SK-N-SH (cell line): ENCODE data around the gene SHISA2. TPM values are rescaled to one million over a fixed set of nuclear protein-coding genes. Genes with fewer than 3 reads are reported as not detected.

Source experiments
- CTCF ChIA-PET: fragments of 300-600, 350-600 bp; formaldehyde crosslinking; extraction: SDS; loops from one replicate; lab custom pipeline; 2021; lab: Yijun Ruan, JAX
- POLR2A ChIA-PET: fragments of 350-600 bp; sonication (Branson Sonifier 250); formaldehyde crosslinking; extraction: SDS; loops from one replicate; lab custom pipeline; 2020; ENCODE audit warnings: antibody characterized with exemption, inconsistent platforms; lab: Yijun Ruan, JAX
- DNase-seq: peaks from one replicate; pipeline ENCODE4 v3.0.0; 2012
- H2AFZ ChIP-seq: fragments of 200-600 bp; sonication (generic); 2 replicates; pipeline ENCODE4 v1.8.1; 2016; ENCODE audit warnings: antibody characterized with exemption, mild to moderate bottlenecking, low read depth
- H3F3A ChIP-seq: fragments of 200-600 bp; sonication (generic); replicated peaks from 2 replicates; pipeline ENCODE3; 2016; ENCODE audit warnings: antibody characterized with exemption, mild to moderate bottlenecking; ENCODE audit not compliant: insufficient read depth
- H3K27ac ChIP-seq, 2 experiments: fragments of 200-500 bp in 1 of 2; fragments of 200-600 bp in 1 of 2; sonication (Bioruptor generic) in 1 of 2; sonication (generic), shearing (Covaris generic) in 1 of 2; 2 replicates each; pipeline versions ENCODE4 v1.5.1 to v1.6.1; 2014 to 2016; ENCODE audit warnings: low read depth in 2 of 2, inconsistent platforms in 1 of 2, low read length in 1 of 2, mild to moderate bottlenecking in 1 of 2, mixed read lengths in 1 of 2
- H3K27me3 ChIP-seq: fragments of 200-600 bp; sonication (generic), shearing (Covaris generic); 2 replicates; pipeline ENCODE4 v1.6.1; 2016; ENCODE audit warnings: mixed run types; ENCODE audit not compliant: insufficient read depth
- H3K36me3 ChIP-seq, 2 experiments: fragments of 200-500 bp in 1 of 2; fragments of 200-600 bp in 1 of 2; sonication (Bioruptor generic) in 1 of 2; sonication (generic) in 1 of 2; replicated peaks in 1 of 2; 2 replicates each; pipeline versions ENCODE3 to v1.5.1; 2014 to 2016; ENCODE audit warnings: low read length in 1 of 2, mild to moderate bottlenecking in 1 of 2; ENCODE audit not compliant: insufficient read depth in 2 of 2, control insufficient read depth in 1 of 2
- H3K4me1 ChIP-seq, 2 experiments: fragments of 200-500 bp in 1 of 2; fragments of 200-600 bp in 1 of 2; sonication (Bioruptor generic) in 1 of 2; sonication (generic), shearing (Covaris generic) in 1 of 2; 2 replicates each; pipeline versions ENCODE4 v1.5.1 to v1.6.1; 2014 to 2016; ENCODE audit warnings: low read depth in 1 of 2, low read length in 1 of 2, mixed run types in 1 of 2; ENCODE audit not compliant: insufficient read depth in 2 of 2, control insufficient read depth in 1 of 2
- H3K4me2 ChIP-seq: fragments of 200-600 bp; sonication (generic), shearing (Covaris generic); 2 replicates; pipeline ENCODE4 v1.6.1; 2017; ENCODE audit warnings: mixed run types
- H3K4me3 ChIP-seq, 2 experiments: fragments of 200-500 bp in 1 of 2; fragments of 200-600 bp in 1 of 2; sonication (Bioruptor generic) in 1 of 2; sonication (generic), shearing (Covaris generic) in 1 of 2; 2 replicates each; pipeline versions ENCODE4 v1.5.1 to v1.8.1; 2014 to 2016; ENCODE audit warnings: low read depth in 2 of 2, inconsistent platforms in 1 of 2, low read length in 1 of 2, mild to moderate bottlenecking in 1 of 2, mixed read lengths in 1 of 2, moderate library complexity in 1 of 2
- H3K79me2 ChIP-seq: fragments of 200-600 bp; sonication (generic); 2 replicates; pipeline ENCODE4 v1.8.1; 2017; ENCODE audit warnings: mild to moderate bottlenecking; ENCODE audit not compliant: insufficient read depth
- H3K9ac ChIP-seq: fragments of 200-600 bp; sonication (generic); 2 replicates; pipeline ENCODE4 v1.6.1; 2017; ENCODE audit warnings: mixed run types
- H3K9me2 ChIP-seq: fragments of 200-600 bp; sonication (generic); 2 replicates; pipeline ENCODE4 v1.6.1; 2017; ENCODE audit warnings: mixed run types
- H3K9me3 ChIP-seq: fragments of 200-600 bp; sonication (generic); 2 replicates; pipeline ENCODE4 v1.6.1; 2017; ENCODE audit warnings: mixed run types, mild to moderate bottlenecking, moderate library complexity
- H4K20me1 ChIP-seq: fragments of 200-600 bp; sonication (generic); 2 replicates; pipeline ENCODE4 v1.6.1; 2017; ENCODE audit warnings: mild to moderate bottlenecking, mixed run types; ENCODE audit not compliant: insufficient read depth
- ELF1 ChIP-seq: IDR thresholded peaks from 2 replicates; pipeline ENCODE4 v1.4.0; 2012
- EP300 ChIP-seq, 2 experiments: IDR thresholded peaks; 2 replicates each; pipeline versions ENCODE4 v1.4.0 to v1.6.1; 2012; ENCODE audit warnings: borderline replicate concordance in 1 of 2, low read depth in 1 of 2, low read length in 1 of 2
- EZH2phosphoT487 ChIP-seq: fragments of 200-600 bp; sonication (generic); IDR thresholded peaks from 2 replicates; pipeline ENCODE4 v1.6.1; 2017; ENCODE audit warnings: low read depth, mixed run types, mild to moderate bottlenecking, antibody characterized with exemption, moderate library complexity, borderline replicate concordance
- GABPA ChIP-seq: IDR thresholded peaks from 2 replicates; pipeline ENCODE4 v1.4.0; 2012; ENCODE audit warnings: low read depth, mild to moderate bottlenecking
- JUND ChIP-seq: IDR thresholded peaks from 2 replicates; pipeline ENCODE4 v1.4.0; 2012
- NRF1 ChIP-seq: IDR thresholded peaks from 2 replicates; pipeline ENCODE4 v1.6.1; 2012; ENCODE audit warnings: low read depth, mild to moderate bottlenecking, low read length
- RFX5 ChIP-seq: IDR thresholded peaks from 2 replicates; pipeline ENCODE4 v1.6.1; 2012; ENCODE audit warnings: mild to moderate bottlenecking, improper control_type of control experiment, low read length
- TAF1 ChIP-seq: IDR thresholded peaks from 2 replicates; pipeline ENCODE4 v1.6.1; 2012; ENCODE audit warnings: low read depth, mild to moderate bottlenecking, low read length, moderate library complexity, borderline replicate concordance
- WGBS: methylation state at CpG from one replicate; pipeline ENCODE4 v1.1.6; 2017; ENCODE audit warnings: low lambda C conversion rate; 5-methylcytosine and 5-hydroxymethylcytosine counted together
- polyA plus RNA-seq, 3 experiments: library from polyadenylated mRNA; depleted of rRNA; stranded (reverse); fragments of >200 nt; gene quantifications; 2 replicates each; pipeline ENCODE4 v1.2.3, GENCODE V29; 2012
- TF ChIP-seq, protein P1 (sequence below): IDR thresholded peaks from 2 replicates; pipeline ENCODE4 v1.6.1; 2012; ENCODE audit warnings: mild to moderate bottlenecking, low read depth, low read length, moderate library complexity
- TF ChIP-seq, protein P2 (sequence below): fragments of 200-600 bp; sonication (generic); IDR thresholded peaks from 2 replicates; pipeline ENCODE4 v1.6.1; 2017; ENCODE audit warnings: antibody characterized with exemption, mild to moderate bottlenecking, moderate library complexity
- TF ChIP-seq, protein P3 (sequence below): IDR thresholded peaks from 2 replicates; pipeline ENCODE4 v1.4.0; 2012; ENCODE audit warnings: low read depth, borderline replicate concordance

The SHISA2 gene
- polyA plus RNA-seq, 1 of the 3 experiments (the other 2 are of a cell fraction) = not detected

DNA sequence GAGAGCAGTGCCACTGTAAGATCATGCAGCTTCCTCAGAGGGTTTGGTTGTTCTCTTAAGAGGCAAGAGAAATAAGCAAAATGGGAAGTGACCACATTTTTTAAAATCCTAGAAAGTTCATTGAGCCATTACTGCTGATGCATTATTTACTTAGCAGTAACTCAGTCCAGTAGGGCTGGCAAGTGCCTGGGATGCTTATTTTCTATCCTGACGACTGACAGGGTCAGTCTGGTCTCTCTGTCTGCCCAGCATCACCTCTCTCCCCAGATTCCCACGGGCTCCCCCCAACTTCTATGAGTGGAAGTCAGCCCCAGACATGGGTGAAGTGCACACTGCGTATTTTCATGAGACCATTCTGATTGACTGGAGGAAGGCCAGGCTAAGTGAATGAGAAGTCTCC lies 10.4 kb downstream of the SHISA2 start (continued):
- no peak for TF ChIP-seq EP300 (IDR thresholded peaks at IDR 0.05; ENCODE audit: borderline replicate concordance in 1 of 2, low read depth in 1 of 2, low read length in 1 of 2)

DNA sequence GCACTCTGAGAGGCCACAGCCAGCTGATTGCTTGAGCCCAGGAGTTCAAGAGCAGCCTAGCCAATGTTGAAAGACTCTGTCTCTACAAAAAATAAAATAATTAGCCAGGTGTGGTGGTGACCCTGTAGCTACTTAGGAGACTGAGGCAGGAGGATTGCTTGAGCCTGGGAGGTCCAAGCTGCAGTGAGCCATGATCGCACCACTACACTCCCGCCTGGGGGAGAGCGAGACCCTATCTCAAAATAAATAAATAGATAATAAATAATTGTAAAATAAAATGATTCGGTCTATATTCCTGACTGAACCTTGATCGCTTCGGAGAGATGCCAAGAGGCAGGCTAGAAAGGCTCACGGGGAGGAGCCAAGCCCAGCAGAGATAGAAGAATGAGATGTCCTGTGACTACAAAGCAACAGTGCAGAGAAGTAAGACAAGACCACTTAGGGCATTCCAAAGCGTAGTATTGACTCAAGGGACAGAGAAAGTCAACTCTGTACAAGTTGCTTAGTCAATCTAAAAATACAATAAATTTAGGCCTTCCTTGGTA lies 12.8 kb downstream of the SHISA2 start:
- H3K27ac ChIP-seq = no peak overlapping the region
- H4K20me1 ChIP-seq = no peaks in the 10 kb centered on the region
- H2AFZ ChIP-seq = no peak overlapping the region
- no peaks in the 10 kb centered on the region for H3F3A ChIP-seq
- no peaks in the 10 kb centered on the region for H3K27me3 ChIP-seq
- no peaks in the 10 kb centered on the region for H3K36me3 ChIP-seq
- WGBS = 51% methylated on average over 8 of the region's 8 CpGs
- H3K4me2 ChIP-seq = no peak overlapping the region
- ChIA-PET POLR2A (no interaction called here), CTCF (interaction anchor here (0.6 kb wide), 1 partner anchor 49 kb away, joined by 4 read pairs; no protein-coding TSS in a partner anchor)
- DNase-seq = no peak
- H3K79me2 ChIP-seq = no peaks in the 10 kb centered on the region
- H3K4me1 ChIP-seq = no peaks in the 10 kb centered on the region
- H3K9me3 ChIP-seq = no peaks in the 10 kb centered on the region
- no peaks in the 10 kb centered on the region for H3K9me2 ChIP-seq
- no peak overlapping the region for H3K9ac ChIP-seq
- H3K4me3 ChIP-seq = no peak overlapping the region
- TF ChIP-seq RFX5 (no peak), TAF1 (no peak), JUND (no peak), GABPA (no peak), NRF1 (no peak)
- TF ChIP-seq, protein P1, sequence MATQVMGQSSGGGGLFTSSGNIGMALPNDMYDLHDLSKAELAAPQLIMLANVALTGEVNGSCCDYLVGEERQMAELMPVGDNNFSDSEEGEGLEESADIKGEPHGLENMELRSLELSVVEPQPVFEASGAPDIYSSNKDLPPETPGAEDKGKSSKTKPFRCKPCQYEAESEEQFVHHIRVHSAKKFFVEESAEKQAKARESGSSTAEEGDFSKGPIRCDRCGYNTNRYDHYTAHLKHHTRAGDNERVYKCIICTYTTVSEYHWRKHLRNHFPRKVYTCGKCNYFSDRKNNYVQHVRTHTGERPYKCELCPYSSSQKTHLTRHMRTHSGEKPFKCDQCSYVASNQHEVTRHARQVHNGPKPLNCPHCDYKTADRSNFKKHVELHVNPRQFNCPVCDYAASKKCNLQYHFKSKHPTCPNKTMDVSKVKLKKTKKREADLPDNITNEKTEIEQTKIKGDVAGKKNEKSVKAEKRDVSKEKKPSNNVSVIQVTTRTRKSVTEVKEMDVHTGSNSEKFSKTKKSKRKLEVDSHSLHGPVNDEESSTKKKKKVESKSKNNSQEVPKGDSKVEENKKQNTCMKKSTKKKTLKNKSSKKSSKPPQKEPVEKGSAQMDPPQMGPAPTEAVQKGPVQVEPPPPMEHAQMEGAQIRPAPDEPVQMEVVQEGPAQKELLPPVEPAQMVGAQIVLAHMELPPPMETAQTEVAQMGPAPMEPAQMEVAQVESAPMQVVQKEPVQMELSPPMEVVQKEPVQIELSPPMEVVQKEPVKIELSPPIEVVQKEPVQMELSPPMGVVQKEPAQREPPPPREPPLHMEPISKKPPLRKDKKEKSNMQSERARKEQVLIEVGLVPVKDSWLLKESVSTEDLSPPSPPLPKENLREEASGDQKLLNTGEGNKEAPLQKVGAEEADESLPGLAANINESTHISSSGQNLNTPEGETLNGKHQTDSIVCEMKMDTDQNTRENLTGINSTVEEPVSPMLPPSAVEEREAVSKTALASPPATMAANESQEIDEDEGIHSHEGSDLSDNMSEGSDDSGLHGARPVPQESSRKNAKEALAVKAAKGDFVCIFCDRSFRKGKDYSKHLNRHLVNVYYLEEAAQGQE = no peak
- TF ChIP-seq, protein P2, sequence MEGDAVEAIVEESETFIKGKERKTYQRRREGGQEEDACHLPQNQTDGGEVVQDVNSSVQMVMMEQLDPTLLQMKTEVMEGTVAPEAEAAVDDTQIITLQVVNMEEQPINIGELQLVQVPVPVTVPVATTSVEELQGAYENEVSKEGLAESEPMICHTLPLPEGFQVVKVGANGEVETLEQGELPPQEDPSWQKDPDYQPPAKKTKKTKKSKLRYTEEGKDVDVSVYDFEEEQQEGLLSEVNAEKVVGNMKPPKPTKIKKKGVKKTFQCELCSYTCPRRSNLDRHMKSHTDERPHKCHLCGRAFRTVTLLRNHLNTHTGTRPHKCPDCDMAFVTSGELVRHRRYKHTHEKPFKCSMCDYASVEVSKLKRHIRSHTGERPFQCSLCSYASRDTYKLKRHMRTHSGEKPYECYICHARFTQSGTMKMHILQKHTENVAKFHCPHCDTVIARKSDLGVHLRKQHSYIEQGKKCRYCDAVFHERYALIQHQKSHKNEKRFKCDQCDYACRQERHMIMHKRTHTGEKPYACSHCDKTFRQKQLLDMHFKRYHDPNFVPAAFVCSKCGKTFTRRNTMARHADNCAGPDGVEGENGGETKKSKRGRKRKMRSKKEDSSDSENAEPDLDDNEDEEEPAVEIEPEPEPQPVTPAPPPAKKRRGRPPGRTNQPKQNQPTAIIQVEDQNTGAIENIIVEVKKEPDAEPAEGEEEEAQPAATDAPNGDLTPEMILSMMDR = no peak

DNA sequence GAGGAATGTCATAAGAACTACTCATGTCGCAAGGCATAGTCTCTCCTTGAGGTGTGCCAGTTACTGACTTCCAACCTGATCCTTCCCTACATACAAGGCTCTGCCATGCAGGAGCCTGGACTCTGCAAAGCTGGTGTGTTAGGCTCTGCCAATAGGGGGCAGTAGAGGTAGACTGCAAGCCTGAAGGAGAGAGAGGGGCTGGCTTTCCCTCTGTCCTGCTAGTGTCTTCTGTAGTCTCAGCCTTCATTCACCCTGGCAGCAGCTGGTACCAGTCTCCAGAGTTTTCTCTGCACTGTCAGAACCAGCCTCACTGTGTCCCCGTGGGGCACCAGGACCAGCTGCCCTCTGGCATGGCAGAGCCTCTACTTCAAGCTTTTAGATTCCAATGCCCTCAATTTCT lies 14.5 kb downstream of the SHISA2 start:
- 38% methylated on average over 2 of the region's 2 CpGs for WGBS
- no peaks in the 10 kb centered on the region for H3K9me2 ChIP-seq
- H3K9ac ChIP-seq = no peak overlapping the region
- ChIA-PET CTCF (interaction anchor here (0.9 to 1.3 kb wide), 7 partner anchors 8 to 171 kb away, joined by 3 to 6 read pairs (median 3); no protein-coding TSS in a partner anchor), POLR2A (interaction anchor here (0.7 kb wide), 1 partner anchor 212 kb away, joined by 3 read pairs; no protein-coding TSS in a partner anchor)
- H3K27ac ChIP-seq = no peak overlapping the region
- H3K36me3 ChIP-seq = no peaks in the 10 kb centered on the region
- H3F3A ChIP-seq = no peaks in the 10 kb centered on the region
- no peaks in the 10 kb centered on the region for H3K27me3 ChIP-seq
- no peaks in the 10 kb centered on the region for H3K9me3 ChIP-seq
- no peaks in the 10 kb centered on the region for H4K20me1 ChIP-seq
- no peak for DNase-seq
- H3K79me2 ChIP-seq = no peaks in the 10 kb centered on the region
- TF ChIP-seq GABPA (no peak), NRF1 (no peak), EZH2phosphoT487 (no peak), ELF1 (no peak)
- TF ChIP-seq, protein P2 = peak; percentile 36
- TF ChIP-seq, protein P3, sequence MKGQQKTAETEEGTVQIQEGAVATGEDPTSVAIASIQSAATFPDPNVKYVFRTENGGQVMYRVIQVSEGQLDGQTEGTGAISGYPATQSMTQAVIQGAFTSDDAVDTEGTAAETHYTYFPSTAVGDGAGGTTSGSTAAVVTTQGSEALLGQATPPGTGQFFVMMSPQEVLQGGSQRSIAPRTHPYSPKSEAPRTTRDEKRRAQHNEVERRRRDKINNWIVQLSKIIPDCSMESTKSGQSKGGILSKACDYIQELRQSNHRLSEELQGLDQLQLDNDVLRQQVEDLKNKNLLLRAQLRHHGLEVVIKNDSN = no peak
- H2AFZ ChIP-seq = no peak overlapping the region
- no peak overlapping the region; a peak in 1 of 4 replicates for H3K4me3 ChIP-seq
- no peaks in the 10 kb centered on the region for H3K4me1 ChIP-seq
- no peak overlapping the region for H3K4me2 ChIP-seq
